Hindlimb muscle (tissue), 1 donor: ENCODE data around the gene NT5DC2. TPM values are rescaled to one million over a fixed set of nuclear protein-coding genes. Genes with fewer than 3 reads are reported as not detected.
"Not testable (repeated sequence)": the region's sequence is repeated elsewhere in the genome, so short reads cannot be mapped to it uniquely, and the experiment has no call there.

Source experiments
- DNase-seq: peaks from one replicate; pipeline ENCODE4 v3.0.0-alpha.2; 2013
- polyA plus RNA-seq: library from polyadenylated mRNA; unstranded; fragments of 120-200 nt; gene quantifications from one replicate; pipeline ENCODE4 v1.2.1, GENCODE V29; 2013; ENCODE audit not compliant: insufficient read length

The NT5DC2 gene
- polyA plus RNA-seq, 1 donor, result 78.3 TPM

GRCh38 chr3:52537165-52537620 lies 3.5 kb upstream of the NT5DC2 start:
- no peak for DNase-seq

GRCh38 chr3:52536369-52537164 lies 2.9 kb upstream of the NT5DC2 start, which contains the start of gene UQCC5:
TSS of gene UQCC5 (plus strand) at chr3:52536605. CDS start at chr3:52536756, 151 bp downstream.
- peak; percentile 99 for DNase-seq

GRCh38 chr3:52536112-52536368 lies 2.4 kb upstream of the NT5DC2 start:
- DNase-seq, result no peak

GRCh38 chr3:52535411-52536111 lies 1.9 kb upstream of the NT5DC2 start:
- DNase-seq, result no peak

GRCh38 chr3:52534281-52535183 lies 875 bp upstream of the NT5DC2 start:
- DNase-seq, result no peak

GRCh38 chr3:52532838-52533622 lies 627 bp downstream of the NT5DC2 start:
- DNase-seq, result no peak

- no peak for DNase-seq
These were observed 1.2 kb downstream of the NT5DC2 start for GRCh38 chr3:52532517-52532837.

GRCh38 chr3:52531860-52532516 lies 1.7 kb downstream of the NT5DC2 start:
- DNase-seq, result no peak

- no peak for DNase-seq
These were observed 2.5 kb downstream of the NT5DC2 start for GRCh38 chr3:52530918-52531826.

GRCh38 chr3:52529376-52530333 lies 4.0 kb downstream of the NT5DC2 start:
- no peak for DNase-seq

GRCh38 chr3:52528586-52529375 lies 4.9 kb downstream of the NT5DC2 start:
- DNase-seq, result no peak

GRCh38 chr3:52527732-52528585 lies 5.7 kb downstream of the NT5DC2 start:
- DNase-seq, result no peak

- no peak for DNase-seq
These were observed 6.5 kb downstream of the NT5DC2 start for GRCh38 chr3:52527039-52527731.

GRCh38 chr3:52526671-52527038 lies 7.0 kb downstream of the NT5DC2 start:
- DNase-seq, result not testable (repeated sequence)

- no peak for DNase-seq
These were observed 7.7 kb downstream of the NT5DC2 start for GRCh38 chr3:52525680-52526561.
